HEK293 (cell line): ENCODE measurements around the gene CENPF.
A peak's percentile ranks its signal among the peaks of the same experiment; 100 is the strongest.

Source experiments
- CTCF ChIA-PET: fragments of 350-600 bp; formaldehyde crosslinking; extraction: SDS; loops from one replicate; lab custom pipeline; 2021; ENCODE audit warnings: antibody characterized with exemption; lab: Yijun Ruan, JAX
- POLR2A ChIA-PET: fragments of 300-600 bp; formaldehyde crosslinking; extraction: SDS; loops from one replicate; lab custom pipeline; 2020; ENCODE audit warnings: antibody characterized with exemption, inconsistent platforms; lab: Yijun Ruan, JAX
- H3K27ac ChIP-seq: fragments of 200-500 bp; sonication (Bioruptor generic); 2 replicates; pipeline ENCODE4 v1.5.1; 2014; ENCODE audit warnings: low read depth, low read length, control low read depth, inconsistent platforms; ENCODE audit errors: extremely low read depth
- H3K36me3 ChIP-seq, 2 experiments: fragments of 200-500 bp in 1 of 2; sonication (Bioruptor generic) in 1 of 2; 1 replicate in 1 of 2; 2 replicates in 1 of 2; pipeline ENCODE4 v1.5.1; 2014 to 2017; ENCODE audit warnings: inconsistent platforms in 2 of 2, low read length in 2 of 2; ENCODE audit not compliant: control insufficient read depth in 2 of 2, insufficient read depth in 1 of 2
- H3K4me1 ChIP-seq: fragments of 200-500 bp; sonication (Bioruptor generic); 2 replicates; pipeline ENCODE4 v1.5.1; 2014; ENCODE audit warnings: mild to moderate bottlenecking, low read length, inconsistent platforms; ENCODE audit not compliant: control insufficient read depth, insufficient read depth
- H3K4me3 ChIP-seq: 2 replicates; pipeline ENCODE4 v1.5.1; 2011; ENCODE audit warnings: low read depth, mild to moderate bottlenecking, control low read depth, low read length, moderate library complexity
- H3K9me3 ChIP-seq: fragments of 200-500 bp; sonication (Bioruptor generic); 2 replicates; pipeline ENCODE4 v1.5.1; 2014; ENCODE audit warnings: low read depth, low read length, inconsistent platforms; ENCODE audit not compliant: control insufficient read depth, insufficient read depth
- ATF2 ChIP-seq: fragments of 450-650 bp; formaldehyde crosslinking; IDR thresholded peaks from 2 replicates; pipeline ENCODE4 v1.5.1; 2016; ENCODE audit warnings: missing biosample characterization, missing genetic modification characterization, low read depth
- HOXA7 ChIP-seq: sonication (generic); formaldehyde crosslinking; IDR thresholded peaks from 2 replicates; pipeline ENCODE4 v1.8.1; 2022; ENCODE audit warnings: missing genetic modification reagents, borderline replicate concordance
- PRDM1 ChIP-seq: fragments of 450-650 bp; formaldehyde crosslinking; IDR thresholded peaks from 2 replicates; pipeline ENCODE4; 2016; ENCODE audit warnings: missing biosample characterization, missing genetic modification characterization
- ZBTB49 ChIP-seq: fragments of 450-650 bp; formaldehyde crosslinking; IDR thresholded peaks from 2 replicates; pipeline ENCODE4 v1.5.1; 2016; ENCODE audit warnings: missing biosample characterization, missing genetic modification characterization, low read depth
- ZNF24 ChIP-seq: fragments of 450-650 bp; formaldehyde crosslinking; IDR thresholded peaks from 2 replicates; pipeline ENCODE4 v1.5.1; 2016; ENCODE audit warnings: missing biosample characterization, missing genetic modification characterization
- ZNF391 ChIP-seq: fragments of 450-650 bp; formaldehyde crosslinking; IDR thresholded peaks from 2 replicates; pipeline ENCODE4 v1.5.1; 2016; ENCODE audit warnings: low read depth, missing biosample characterization, missing genetic modification characterization, borderline replicate concordance
- ZNF426 ChIP-seq: fragments of 450-650 bp; formaldehyde crosslinking; IDR thresholded peaks from 2 replicates; pipeline ENCODE4 v1.5.1; 2017; ENCODE audit warnings: missing biosample characterization, missing genetic modification characterization, mild to moderate bottlenecking, inconsistent platforms, moderate library complexity
- ZNF529 ChIP-seq: fragments of 450-650 bp; formaldehyde crosslinking; IDR thresholded peaks from 2 replicates; pipeline ENCODE4 v1.5.1; 2017; ENCODE audit warnings: missing genetic modification characterization, missing biosample characterization; ENCODE audit not compliant: insufficient replicate concordance
- ZNF610 ChIP-seq: fragments of 450-650 bp; formaldehyde crosslinking; IDR thresholded peaks from 2 replicates; pipeline ENCODE4 v1.5.1; 2016; ENCODE audit warnings: missing biosample characterization, missing genetic modification characterization, borderline replicate concordance
- ZSCAN4 ChIP-seq: fragments of 450-650 bp; formaldehyde crosslinking; IDR thresholded peaks from 2 replicates; pipeline ENCODE4 v1.5.1; 2017; ENCODE audit warnings: missing biosample characterization, missing genetic modification characterization
- TF ChIP-seq, protein P1 (sequence below): fragments of 450-650 bp; formaldehyde crosslinking; IDR thresholded peaks from 2 replicates; pipeline ENCODE4 v1.5.1; 2016; ENCODE audit warnings: missing biosample characterization, missing genetic modification characterization
- TF ChIP-seq, protein P2 (sequence below): fragments of 450-650 bp; formaldehyde crosslinking; IDR thresholded peaks from 2 replicates; pipeline ENCODE4 v1.5.1; 2016; ENCODE audit warnings: missing biosample characterization, missing genetic modification characterization

Gene CENPF

GRCh38 chr1:214563881-214564280 is 39.1 kb upstream of the CENPF start:
- Histone ChIP-seq H3K4me3 (no peak overlapping the region), H3K27ac (no peak overlapping the region), H3K36me3 (no peaks in the 10 kb centered on the region), H3K9me3 (no peaks in the 10 kb centered on the region; the same call in 1 of the 2 replicates), H3K4me1 (peaks cover 9% of the 10 kb centered on the region; the same call in 1 of the 2 replicates)
- CTCF ChIA-PET, result interaction anchor here (1.0 to 1.6 kb wide), 4 partner anchors 10 to 232 kb away, joined by 3 to 5 read pairs (median 4); no protein-coding TSS in a partner anchor
- no peak for TF ChIP-seq HOXA7 (CRISPR knock-in tag)
- TF ChIP-seq, protein P1, sequence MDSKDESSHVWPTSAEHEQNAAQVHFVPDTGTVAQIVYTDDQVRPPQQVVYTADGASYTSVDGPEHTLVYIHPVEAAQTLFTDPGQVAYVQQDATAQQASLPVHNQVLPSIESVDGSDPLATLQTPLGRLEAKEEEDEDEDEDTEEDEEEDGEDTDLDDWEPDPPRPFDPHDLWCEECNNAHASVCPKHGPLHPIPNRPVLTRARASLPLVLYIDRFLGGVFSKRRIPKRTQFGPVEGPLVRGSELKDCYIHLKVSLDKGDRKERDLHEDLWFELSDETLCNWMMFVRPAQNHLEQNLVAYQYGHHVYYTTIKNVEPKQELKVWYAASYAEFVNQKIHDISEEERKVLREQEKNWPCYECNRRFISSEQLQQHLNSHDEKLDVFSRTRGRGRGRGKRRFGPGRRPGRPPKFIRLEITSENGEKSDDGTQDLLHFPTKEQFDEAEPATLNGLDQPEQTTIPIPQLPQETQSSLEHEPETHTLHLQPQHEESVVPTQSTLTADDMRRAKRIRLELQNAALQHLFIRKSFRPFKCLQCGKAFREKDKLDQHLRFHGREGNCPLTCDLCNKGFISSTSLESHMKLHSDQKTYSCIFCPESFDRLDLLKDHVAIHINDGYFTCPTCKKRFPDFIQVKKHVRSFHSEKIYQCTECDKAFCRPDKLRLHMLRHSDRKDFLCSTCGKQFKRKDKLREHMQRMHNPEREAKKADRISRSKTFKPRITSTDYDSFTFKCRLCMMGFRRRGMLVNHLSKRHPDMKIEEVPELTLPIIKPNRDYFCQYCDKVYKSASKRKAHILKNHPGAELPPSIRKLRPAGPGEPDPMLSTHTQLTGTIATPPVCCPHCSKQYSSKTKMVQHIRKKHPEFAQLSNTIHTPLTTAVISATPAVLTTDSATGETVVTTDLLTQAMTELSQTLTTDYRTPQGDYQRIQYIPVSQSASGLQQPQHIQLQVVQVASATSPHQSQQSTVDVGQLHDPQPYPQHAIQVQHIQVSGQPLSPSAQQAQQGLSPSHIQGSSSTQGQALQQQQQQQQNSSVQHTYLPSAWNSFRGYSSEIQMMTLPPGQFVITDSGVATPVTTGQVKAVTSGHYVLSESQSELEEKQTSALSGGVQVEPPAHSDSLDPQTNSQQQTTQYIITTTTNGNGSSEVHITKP (tag by site-specific recombination), result peak; percentile 63; the same call in 1 of the 2 replicates
- TF ChIP-seq, all 188 proteins: peak for 1
- POLR2A ChIA-PET, result no interaction called here

DNA sequence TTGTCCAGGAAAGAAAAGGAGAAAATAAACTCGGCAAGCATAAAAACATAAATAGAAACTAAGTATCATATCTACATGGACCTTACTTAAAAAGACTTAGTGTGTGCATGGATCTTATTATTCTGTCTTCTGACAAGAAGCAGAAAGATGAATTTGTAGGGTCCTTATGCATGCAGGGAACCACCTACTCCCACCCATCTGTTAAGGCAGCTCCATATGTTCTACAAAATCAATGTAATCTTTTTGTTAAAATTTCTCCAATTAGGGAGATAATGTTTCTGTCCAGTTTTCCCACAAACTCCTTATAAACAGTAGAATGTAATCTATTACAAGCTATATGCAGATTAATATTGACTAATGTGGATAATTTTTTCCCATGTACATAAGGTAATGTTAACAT is 37.7 kb upstream of the CENPF start:
- Histone ChIP-seq H3K27ac (no peak overlapping the region), H3K4me1 (peaks cover 4% of the 10 kb centered on the region; the same call in 1 of the 2 replicates)
- CTCF ChIA-PET, result interaction anchor here (0.6 to 1.3 kb wide), 3 partner anchors 16 to 479 kb away, joined by 3 to 10 read pairs (median 3); no protein-coding TSS in a partner anchor

GRCh38 chr1:214566158-214567104 is 36.6 kb upstream of the CENPF start:
- H3K4me1 ChIP-seq, result peaks cover 11% of the 10 kb centered on the region; the same call in 1 of the 2 replicates
- no peaks in the 10 kb centered on the region for H3K9me3 ChIP-seq
- no peaks in the 10 kb centered on the region for H3K36me3 ChIP-seq
- POLR2A ChIA-PET, result no interaction called here
- TF ChIP-seq, protein P2, sequence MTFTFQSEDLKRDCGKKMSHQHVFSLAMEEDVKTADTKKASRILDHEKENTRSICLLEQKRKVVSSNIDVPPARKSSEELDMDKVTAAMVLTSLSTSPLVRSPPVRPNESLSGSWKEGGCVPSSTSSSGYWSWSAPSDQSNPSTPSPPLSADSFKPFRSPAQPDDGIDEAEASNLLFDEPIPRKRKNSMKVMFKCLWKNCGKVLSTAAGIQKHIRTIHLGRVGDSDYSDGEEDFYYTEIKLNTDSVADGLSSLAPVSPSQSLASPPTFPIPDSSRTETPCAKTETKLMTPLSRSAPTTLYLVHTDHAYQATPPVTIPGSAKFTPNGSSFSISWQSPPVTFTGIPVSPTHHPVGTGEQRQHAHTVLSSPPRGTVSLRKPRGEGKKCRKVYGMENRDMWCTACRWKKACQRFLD, result no peak
- TF ChIP-seq PRDM1 (tag by site-specific recombination) (peak; percentile 62; the same call in 1 of the 2 replicates), ZNF610 (tag by site-specific recombination) (no peak), ATF2 (tag by site-specific recombination) (peak; percentile 76)
- TF ChIP-seq, all 188 proteins: peak for 2
- H3K4me3 ChIP-seq, result no peak overlapping the region
- H3K27ac ChIP-seq, result no peak overlapping the region
- CTCF ChIA-PET, result interaction anchor here (0.7 to 2.0 kb wide), 4 partner anchors 18 to 234 kb away, joined by 3 to 7 read pairs (median 4); no protein-coding TSS in a partner anchor

More for the DNA sequence above, 37.7 kb upstream of the CENPF start:
- Histone ChIP-seq H3K9me3 (no peaks in the 10 kb centered on the region), H3K4me3 (no peak overlapping the region), H3K36me3 (no peaks in the 10 kb centered on the region)
- TF ChIP-seq ZNF391 (tag by site-specific recombination), result no peak
- no peak for TF ChIP-seq ZSCAN4 (tag by site-specific recombination)
- TF ChIP-seq ZNF426 (tag by site-specific recombination), result no peak
- TF ChIP-seq ZBTB49 (tag by site-specific recombination), result no peak
- no peak for TF ChIP-seq ZNF24 (tag by site-specific recombination)
- no peak for TF ChIP-seq ZNF529
- POLR2A ChIA-PET, result no interaction called here
